Endothelial cell (in vitro differentiated cells): Measurements from ENCODE around the gene CAB39L. TPM values are rescaled to one million over a fixed set of nuclear protein-coding genes. Genes with fewer than 3 reads are reported as not detected.
A peak's percentile ranks its signal among the peaks of the same experiment; 100 is the strongest.

Source experiments
- DNase-seq: peaks from one replicate; pipeline ENCODE4 v3.0.0; 2021; ENCODE audit warnings: low spot score
- H3K27ac Mint-ChIP-seq: one replicate; pipeline ENCODE4 v1.8.0; 2021; ENCODE audit warnings: mixed read lengths, inconsistent platforms; ENCODE audit not compliant: unreplicated experiment
- H3K27me3 Mint-ChIP-seq: one replicate; pipeline ENCODE4 v1.8.0; 2021; ENCODE audit warnings: mild to moderate bottlenecking, moderate library complexity, mixed read lengths, inconsistent platforms; ENCODE audit not compliant: unreplicated experiment
- H3K36me3 Mint-ChIP-seq: one replicate; pipeline ENCODE4 v1.8.0; 2021; ENCODE audit warnings: mild to moderate bottlenecking, low read depth, mixed read lengths, inconsistent platforms; ENCODE audit not compliant: unreplicated experiment
- H3K4me1 Mint-ChIP-seq: one replicate; pipeline ENCODE4 v1.8.0; 2021; ENCODE audit warnings: mild to moderate bottlenecking, mixed read lengths, inconsistent platforms; ENCODE audit not compliant: unreplicated experiment
- H3K4me3 Mint-ChIP-seq: one replicate; pipeline ENCODE4 v1.8.0; 2021; ENCODE audit warnings: mild to moderate bottlenecking, mixed read lengths, inconsistent platforms; ENCODE audit not compliant: unreplicated experiment
- H3K9me3 Mint-ChIP-seq: one replicate; pipeline ENCODE4 v1.8.0; 2021; ENCODE audit warnings: mixed read lengths, inconsistent platforms; ENCODE audit not compliant: unreplicated experiment
- total RNA-seq: library from RNA; stranded (reverse); fragmentation: NEBNext Ultra II Directional; extraction: Animal tissue kit (Norgen Biotek cat#: 25700); gene quantifications from one replicate; pipeline ENCODE4 v1.2.1, GENCODE V29; 2021; ENCODE audit not compliant: unreplicated experiment
- TF ChIP-seq, protein P1 (sequence below): fragments of 200-600 bp; sonication (generic); IDR thresholded peaks from one replicate; pipeline ENCODE4 v1.5.0; 2021; ENCODE audit warnings: antibody characterized with exemption; ENCODE audit not compliant: unreplicated experiment

CAB39L gene
- total RNA-seq, 1 donor from 2014 or later: 3.9 TPM

DNA sequence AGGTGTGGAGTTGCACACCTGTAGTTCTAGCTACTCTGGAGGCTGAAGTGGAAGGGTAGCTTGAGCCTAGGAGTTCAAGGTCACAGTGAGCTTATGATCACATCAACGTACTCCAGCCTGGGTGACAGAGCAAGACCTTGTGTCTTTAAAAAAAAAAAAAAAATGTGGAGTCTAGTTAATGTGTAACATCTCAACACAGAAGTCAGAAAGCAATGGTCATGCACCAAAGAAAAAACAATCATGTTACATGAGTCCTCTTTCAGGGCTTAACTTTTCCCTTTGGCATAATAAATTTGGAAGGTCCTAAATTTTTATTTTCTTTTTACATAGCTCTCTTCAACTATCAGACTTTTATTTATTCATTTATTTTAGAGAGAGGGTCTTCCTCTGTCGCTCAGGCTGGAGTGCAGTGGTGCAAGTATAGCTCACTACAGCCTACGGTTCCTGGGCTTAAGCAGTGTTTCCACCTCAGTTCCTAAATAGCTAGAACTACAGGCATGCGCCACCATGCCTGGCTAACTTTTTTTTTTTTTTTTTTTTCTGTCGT, 22.5 kb upstream of the CAB39L start:
- H3K27me3 Mint-ChIP-seq: no peaks in the 10 kb centered on the region

DNA sequence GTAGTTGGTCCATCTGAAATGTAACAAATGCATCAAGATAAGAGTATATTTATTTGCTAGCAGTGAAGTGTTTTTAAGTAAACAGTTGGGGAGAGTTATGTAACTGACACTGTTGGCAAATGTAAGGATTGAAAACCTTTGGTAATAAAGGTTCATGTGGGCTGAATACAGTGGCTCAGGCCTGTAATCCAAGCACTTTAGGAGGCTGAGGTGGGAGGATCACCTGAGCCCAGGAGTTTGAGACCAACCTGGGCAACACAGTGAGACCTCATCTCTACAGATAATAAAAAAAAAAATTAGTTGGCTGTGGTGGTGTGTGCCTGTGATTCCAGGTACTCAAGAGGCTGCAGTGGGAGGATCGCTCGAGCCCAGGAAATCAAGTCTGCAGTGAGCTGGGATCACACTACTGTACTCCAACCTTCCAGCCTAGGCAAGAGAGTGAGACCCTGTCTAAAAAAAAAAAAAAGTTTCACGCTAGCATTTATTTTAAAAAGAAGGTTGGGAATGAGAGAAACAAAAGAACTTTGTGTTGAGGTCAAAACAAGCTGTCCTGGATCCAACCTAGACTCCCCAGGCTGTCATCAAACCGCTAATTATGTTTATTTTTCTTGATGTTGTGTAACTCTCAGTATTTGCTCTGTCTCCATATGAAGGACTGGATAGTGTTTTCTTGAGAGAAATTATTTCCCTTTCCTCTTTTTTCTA, 20.9 kb upstream of the CAB39L start:
- no peaks in the 10 kb centered on the region for H3K27me3 Mint-ChIP-seq
- H3K4me3 Mint-ChIP-seq: no peak overlapping the region
- no peaks in the 10 kb centered on the region for H3K4me1 Mint-ChIP-seq
- H3K36me3 Mint-ChIP-seq: peaks cover 36% of the 10 kb centered on the region
- DNase-seq: no peak
- TF ChIP-seq, protein P1, sequence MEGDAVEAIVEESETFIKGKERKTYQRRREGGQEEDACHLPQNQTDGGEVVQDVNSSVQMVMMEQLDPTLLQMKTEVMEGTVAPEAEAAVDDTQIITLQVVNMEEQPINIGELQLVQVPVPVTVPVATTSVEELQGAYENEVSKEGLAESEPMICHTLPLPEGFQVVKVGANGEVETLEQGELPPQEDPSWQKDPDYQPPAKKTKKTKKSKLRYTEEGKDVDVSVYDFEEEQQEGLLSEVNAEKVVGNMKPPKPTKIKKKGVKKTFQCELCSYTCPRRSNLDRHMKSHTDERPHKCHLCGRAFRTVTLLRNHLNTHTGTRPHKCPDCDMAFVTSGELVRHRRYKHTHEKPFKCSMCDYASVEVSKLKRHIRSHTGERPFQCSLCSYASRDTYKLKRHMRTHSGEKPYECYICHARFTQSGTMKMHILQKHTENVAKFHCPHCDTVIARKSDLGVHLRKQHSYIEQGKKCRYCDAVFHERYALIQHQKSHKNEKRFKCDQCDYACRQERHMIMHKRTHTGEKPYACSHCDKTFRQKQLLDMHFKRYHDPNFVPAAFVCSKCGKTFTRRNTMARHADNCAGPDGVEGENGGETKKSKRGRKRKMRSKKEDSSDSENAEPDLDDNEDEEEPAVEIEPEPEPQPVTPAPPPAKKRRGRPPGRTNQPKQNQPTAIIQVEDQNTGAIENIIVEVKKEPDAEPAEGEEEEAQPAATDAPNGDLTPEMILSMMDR: no peak
- no peak overlapping the region for H3K27ac Mint-ChIP-seq
- H3K9me3 Mint-ChIP-seq: peaks cover 5% of the 10 kb centered on the region

More for the DNA sequence above, 22.5 kb upstream of the CAB39L start:
- TF ChIP-seq, protein P1: no peak
- Mint-ChIP-seq H3K9me3 (peaks cover 5% of the 10 kb centered on the region), H3K4me3 (no peak overlapping the region), H3K36me3 (peaks cover 32% of the 10 kb centered on the region), H3K27ac (no peak overlapping the region), H3K4me1 (no peaks in the 10 kb centered on the region)
- no peak for DNase-seq

DNA sequence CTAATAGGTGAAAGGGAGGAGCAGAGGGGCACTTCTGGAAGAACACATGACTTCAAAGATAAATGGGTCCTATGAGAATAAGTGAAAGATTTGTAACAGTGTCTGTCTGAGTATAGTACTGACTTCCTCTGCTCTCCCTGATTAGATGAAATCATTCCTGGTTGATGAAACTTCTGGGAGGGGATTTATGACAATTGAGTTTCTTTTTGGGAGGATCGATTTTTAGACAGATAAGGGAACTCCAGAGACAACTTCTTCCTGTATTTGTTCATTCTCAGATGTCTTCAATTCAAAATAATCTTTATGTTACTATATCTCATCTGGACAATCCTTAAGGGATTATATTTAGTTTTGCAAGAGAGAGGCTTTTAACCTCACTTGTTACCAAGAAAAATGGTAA, 20.2 kb upstream of the CAB39L start:
- Mint-ChIP-seq H3K4me3 (peak overlapping the region; percentile 71), H3K27ac (no peak overlapping the region), H3K9me3 (peaks cover 5% of the 10 kb centered on the region), H3K4me1 (no peaks in the 10 kb centered on the region), H3K36me3 (peaks cover 36% of the 10 kb centered on the region), H3K27me3 (no peaks in the 10 kb centered on the region)
- no peak for DNase-seq
- TF ChIP-seq, protein P1: no peak

DNA sequence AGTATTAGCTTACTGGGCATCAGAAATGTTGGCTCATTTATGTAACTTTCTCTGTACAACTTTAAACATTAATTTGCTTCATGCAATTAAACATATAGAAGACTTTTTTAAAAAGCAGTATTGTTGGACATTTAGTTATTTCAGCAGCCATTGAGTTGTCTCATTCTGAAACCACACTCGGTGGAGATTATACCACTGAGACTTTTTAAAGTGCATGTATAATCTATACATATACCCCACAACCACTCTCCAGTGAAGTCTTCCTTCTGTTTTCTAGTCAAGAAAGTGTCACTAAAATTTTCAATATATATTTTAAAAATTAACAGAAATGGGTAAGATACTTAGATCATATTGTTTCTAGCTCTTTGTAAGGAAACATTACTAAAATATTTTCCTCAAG, 15.7 kb upstream of the CAB39L start:
- Mint-ChIP-seq H3K4me3 (no peak overlapping the region), H3K27me3 (no peaks in the 10 kb centered on the region), H3K9me3 (peaks cover 5% of the 10 kb centered on the region), H3K4me1 (peaks cover 3% of the 10 kb centered on the region), H3K36me3 (peaks cover 34% of the 10 kb centered on the region), H3K27ac (no peak overlapping the region)
- TF ChIP-seq, protein P1: no peak
- no peak for DNase-seq

DNA sequence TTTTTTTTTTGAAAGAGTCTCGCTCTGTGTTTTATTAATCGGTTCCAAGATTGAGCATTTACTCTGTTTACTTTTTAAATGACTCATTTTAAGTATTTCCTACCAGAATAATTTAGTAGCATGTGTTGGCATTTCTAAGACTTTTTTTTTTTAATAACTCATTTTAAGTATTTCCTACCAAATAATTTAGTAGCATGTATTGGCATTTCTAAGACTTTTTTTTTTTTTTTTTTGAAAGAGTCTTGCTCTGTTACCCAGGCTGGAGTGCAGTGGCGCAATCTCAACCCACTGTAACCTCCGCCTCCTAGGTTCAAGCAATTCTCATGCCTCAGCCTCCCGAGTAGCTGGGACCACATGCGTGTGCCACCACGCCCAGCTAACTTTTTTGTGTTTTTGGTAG, 13.4 kb upstream of the CAB39L start:
- no peaks in the 10 kb centered on the region for H3K27me3 Mint-ChIP-seq
- peaks cover 15% of the 10 kb centered on the region for H3K36me3 Mint-ChIP-seq
- H3K27ac Mint-ChIP-seq: no peak overlapping the region
- TF ChIP-seq, protein P1: no peak
- no peaks in the 10 kb centered on the region for H3K9me3 Mint-ChIP-seq
- H3K4me3 Mint-ChIP-seq: no peak overlapping the region
- H3K4me1 Mint-ChIP-seq: peaks cover 6% of the 10 kb centered on the region
- DNase-seq: no peak
